ENCODE results near the gene ZNF775. TPM values are rescaled to one million over a fixed set of nuclear protein-coding genes. Genes with fewer than 3 reads are reported as not detected.

ZNF775 gene
- total RNA-seq, 4 donors from 2014 or later, result 1.4 to 3.8 (median 2.4) TPM

GRCh38 chr7:150368096-150368883 is 10.8 kb upstream of the ZNF775 start, which contains the start of gene REPIN1:
REPIN1 (plus strand) TSS chr7:150368822; CDS start chr7:150369712, 890 bp downstream.
- peak; percentile 85 to 98 for DNase-seq (ENCODE audit: low spot score in 2 of 2)
- peak within 1 kb of the TSS; percentile 81 for H3K4me3 ChIP-seq (ENCODE audit: low read depth, poor library complexity, severe bottlenecking)
- 1% methylated on average over 32 to 36 of the region's 85 CpGs for WGBS, 2 donors
- TF ChIP-seq CTCF (IDR thresholded peaks at IDR 0.05) (no peak), POLR2A (IDR thresholded peaks at IDR 0.05) (no peak)
- intact Hi-C loops (cut with DNase I; ENCODE audit: low total_unique reads), result no loop called here

GRCh38 chr7:150368884-150369747 is 10.0 kb upstream of the ZNF775 start:
- 1% methylated on average over 26 to 49 of the region's 58 CpGs for WGBS, 2 donors
- H3K4me3 ChIP-seq (ENCODE audit: low read depth, poor library complexity, severe bottlenecking), result peak overlapping the region; percentile 81
- peak in 1 of 2 donors; percentile 39 for DNase-seq (ENCODE audit: low spot score in 2 of 2)
- intact Hi-C loops (cut with DNase I; ENCODE audit: low total_unique reads), result no loop called here
- no peak for TF ChIP-seq POLR2A (IDR thresholded peaks at IDR 0.05)
- TF ChIP-seq CTCF (IDR thresholded peaks at IDR 0.05), result no peak

- no peak for TF ChIP-seq CTCF (IDR thresholded peaks at IDR 0.05)
- no peak for TF ChIP-seq POLR2A (IDR thresholded peaks at IDR 0.05)
- no peak for DNase-seq (ENCODE audit: low spot score in 2 of 2)
- 39 to 51% methylated on average over 15 to 20 of the region's 23 CpGs for WGBS, 2 donors
- no peak overlapping the region for H3K4me3 ChIP-seq (ENCODE audit: low read depth, poor library complexity, severe bottlenecking)
- intact Hi-C loops (cut with DNase I; ENCODE audit: low total_unique reads), result no loop called here
Observed at GRCh38 chr7:150369748-150370501, 9.2 kb upstream of the ZNF775 start.

- intact Hi-C loops (cut with DNase I; ENCODE audit: low total_unique reads), result no loop called here
Observed at GRCh38 chr7:150370612-150371071, 8.5 kb upstream of the ZNF775 start.

More at GRCh38 chr7:150370612-150371071, 8.5 kb upstream of the ZNF775 start:
- TF ChIP-seq POLR2A (IDR thresholded peaks at IDR 0.05), result no peak
- no peak for TF ChIP-seq CTCF (IDR thresholded peaks at IDR 0.05)
- 80 to 83% methylated on average over 3 of the region's 3 CpGs for WGBS, 2 donors
- H3K4me3 ChIP-seq (ENCODE audit: low read depth, poor library complexity, severe bottlenecking), result no peak overlapping the region
- DNase-seq (ENCODE audit: low spot score in 2 of 2), result no peak

All from lower leg skin (tissue), 4 donors.